MCF 10A (cell line): Measurements from ENCODE around the gene TPSD1. TPM values are rescaled to one million over a fixed set of nuclear protein-coding genes. Genes with fewer than 3 reads are reported as not detected.
"Not testable (repeated sequence)": the region's sequence is repeated elsewhere in the genome, so short reads cannot be mapped to it uniquely, and the experiment has no call there.

Source experiments
- BruUV-seq: library from RNA; stranded (reverse); fragments of 400-500 nt; replicated peaks from 2 replicates; lab custom pipeline; 2021; lab: Mats Ljungman, UMichigan
- CTCF ChIA-PET: fragments of 300-600 bp; sonication (Branson Sonifier 250); formaldehyde crosslinking; extraction: SDS; loops from one replicate; lab custom pipeline; 2021; ENCODE audit warnings: antibody characterized with exemption, inconsistent platforms; lab: Yijun Ruan, JAX
- POLR2A ChIA-PET: fragments of 300-600, 350-650 bp; sonication (Branson Sonifier 250); formaldehyde crosslinking; extraction: SDS; loops from one replicate; lab custom pipeline; 2020; ENCODE audit warnings: antibody characterized with exemption, inconsistent platforms; lab: Yijun Ruan, JAX
- DNase-seq: peaks from one replicate; pipeline ENCODE4 v3.0.0-alpha.2; 2018; ENCODE audit not compliant: unreplicated experiment
- H3K27ac Mint-ChIP-seq: one replicate; pipeline ENCODE4 v1.8.0; 2022; ENCODE audit warnings: mild to moderate bottlenecking, low read depth, mixed read lengths; ENCODE audit not compliant: unreplicated experiment
- H3K27me3 Mint-ChIP-seq: one replicate; pipeline ENCODE4 v1.8.0; 2022; ENCODE audit warnings: mixed read lengths; ENCODE audit not compliant: insufficient read depth, unreplicated experiment
- H3K36me3 Mint-ChIP-seq: one replicate; pipeline ENCODE4 v1.8.0; 2022; ENCODE audit warnings: mild to moderate bottlenecking, moderate library complexity, mixed read lengths; ENCODE audit not compliant: insufficient read depth, unreplicated experiment
- H3K4me1 Mint-ChIP-seq: one replicate; pipeline ENCODE4 v1.8.0; 2022; ENCODE audit warnings: mixed read lengths; ENCODE audit not compliant: insufficient read depth, unreplicated experiment
- H3K4me3 Mint-ChIP-seq: one replicate; pipeline ENCODE4 v1.8.0; 2022; ENCODE audit warnings: mild to moderate bottlenecking, moderate library complexity, mixed read lengths; ENCODE audit not compliant: unreplicated experiment
- H3K9me3 Mint-ChIP-seq: one replicate; pipeline ENCODE4 v1.8.0; 2022; ENCODE audit warnings: mixed read lengths; ENCODE audit not compliant: unreplicated experiment
- intact Hi-C: fragments of 100-400 bp; cut with micrococcal nuclease; formaldehyde crosslinking; loops from 2 replicates; pipeline ENCODE4 v1.14.1; 2022
- total RNA-seq: library from RNA; stranded (reverse); gene quantifications from 2 replicates; pipeline ENCODE4 v1.2.3, GENCODE V29; 2022
- TF ChIP-seq, protein P1 (sequence below): fragments of 200-600 bp; IDR thresholded peaks from one replicate; pipeline ENCODE4 v1.8.0; 2022; ENCODE audit warnings: antibody characterized with exemption, mild to moderate bottlenecking; ENCODE audit not compliant: unreplicated experiment

The TPSD1 gene
- total RNA-seq, 1 experiment from 2014 or later: not detected

DNA sequence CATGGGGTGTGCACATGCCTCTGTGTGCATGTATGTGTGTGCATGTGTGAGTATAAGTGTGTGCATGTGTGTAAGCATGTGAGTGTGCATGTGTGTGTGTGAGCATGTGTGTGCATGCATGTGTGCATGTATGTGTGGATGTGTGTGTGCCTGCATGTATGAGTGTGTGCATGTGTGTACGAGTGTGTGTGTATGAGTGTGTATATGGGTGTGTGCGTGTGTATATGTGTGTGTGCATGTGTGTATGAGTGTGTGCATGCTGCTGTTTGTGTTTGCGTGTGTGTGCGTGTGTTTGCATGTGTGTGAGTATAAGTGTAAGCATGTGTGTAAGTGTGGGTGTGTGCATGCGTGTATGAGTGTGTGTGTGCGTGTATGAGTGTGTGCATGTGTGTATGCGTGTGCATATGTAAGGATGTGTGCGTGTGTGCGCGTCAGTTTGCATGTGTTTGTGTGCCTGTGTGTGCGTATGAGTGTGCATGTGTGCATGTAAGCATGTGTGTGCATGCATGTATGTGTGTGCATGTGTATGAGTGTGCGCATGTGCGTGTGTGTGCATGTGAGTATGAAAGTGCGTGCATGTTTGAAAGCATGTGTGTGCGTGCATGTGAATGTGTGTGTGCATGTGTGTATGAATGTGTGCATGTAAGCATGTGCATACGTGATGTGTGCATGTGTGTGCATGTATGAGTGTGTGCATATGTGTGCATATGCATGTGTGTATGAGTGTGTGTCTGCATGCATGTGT is 8.6 kb downstream of the TPSD1 start:
- Mint-ChIP-seq H3K4me3 (no peak overlapping the region), H3K36me3 (no peaks in the 10 kb centered on the region), H3K4me1 (no peaks in the 10 kb centered on the region), H3K27ac (no peak overlapping the region), H3K27me3 (peaks cover 46% of the 10 kb centered on the region), H3K9me3 (peaks cover 8% of the 10 kb centered on the region)
- POLR2A ChIA-PET: no interaction called here
- CTCF ChIA-PET: interaction anchor here (0.6 kb wide), 1 partner anchor 213 kb away, joined by 6 read pairs; no protein-coding TSS in a partner anchor
- no peak for DNase-seq
- BruUV-seq: no TSS peak
- intact Hi-C loops: no loop called here
- TF ChIP-seq, protein P1, sequence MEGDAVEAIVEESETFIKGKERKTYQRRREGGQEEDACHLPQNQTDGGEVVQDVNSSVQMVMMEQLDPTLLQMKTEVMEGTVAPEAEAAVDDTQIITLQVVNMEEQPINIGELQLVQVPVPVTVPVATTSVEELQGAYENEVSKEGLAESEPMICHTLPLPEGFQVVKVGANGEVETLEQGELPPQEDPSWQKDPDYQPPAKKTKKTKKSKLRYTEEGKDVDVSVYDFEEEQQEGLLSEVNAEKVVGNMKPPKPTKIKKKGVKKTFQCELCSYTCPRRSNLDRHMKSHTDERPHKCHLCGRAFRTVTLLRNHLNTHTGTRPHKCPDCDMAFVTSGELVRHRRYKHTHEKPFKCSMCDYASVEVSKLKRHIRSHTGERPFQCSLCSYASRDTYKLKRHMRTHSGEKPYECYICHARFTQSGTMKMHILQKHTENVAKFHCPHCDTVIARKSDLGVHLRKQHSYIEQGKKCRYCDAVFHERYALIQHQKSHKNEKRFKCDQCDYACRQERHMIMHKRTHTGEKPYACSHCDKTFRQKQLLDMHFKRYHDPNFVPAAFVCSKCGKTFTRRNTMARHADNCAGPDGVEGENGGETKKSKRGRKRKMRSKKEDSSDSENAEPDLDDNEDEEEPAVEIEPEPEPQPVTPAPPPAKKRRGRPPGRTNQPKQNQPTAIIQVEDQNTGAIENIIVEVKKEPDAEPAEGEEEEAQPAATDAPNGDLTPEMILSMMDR: no peak

DNA sequence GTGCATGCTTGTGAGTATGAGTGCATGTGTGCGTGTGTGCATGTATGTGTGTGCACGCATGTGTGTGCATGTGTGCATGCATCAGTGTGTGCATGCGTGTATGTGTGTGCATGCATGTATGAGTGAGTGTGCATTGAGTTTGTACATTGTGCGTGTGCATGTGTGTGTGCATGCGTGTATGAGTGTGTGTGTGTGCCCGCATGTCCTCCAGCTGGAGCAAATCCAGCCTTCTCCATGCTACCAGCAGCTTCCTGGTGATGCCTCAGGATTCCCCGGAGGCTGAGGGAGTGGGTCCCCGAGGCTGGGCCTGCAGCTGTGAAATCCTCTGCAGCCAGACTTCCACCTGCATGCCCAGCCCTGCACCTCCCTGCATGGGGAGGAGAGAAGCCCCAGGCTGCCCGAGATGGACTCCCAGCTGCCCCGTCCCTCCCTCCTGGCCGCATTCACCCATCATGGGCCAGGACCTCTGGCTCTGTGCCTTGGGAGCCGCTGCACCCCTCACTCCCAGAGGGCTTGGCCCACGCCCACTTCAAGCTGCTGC is 9.3 kb downstream of the TPSD1 start:
- Mint-ChIP-seq H3K4me1 (no peaks in the 10 kb centered on the region), H3K36me3 (no peaks in the 10 kb centered on the region), H3K27me3 (peaks cover 40% of the 10 kb centered on the region), H3K4me3 (no peak overlapping the region), H3K9me3 (peaks cover 8% of the 10 kb centered on the region), H3K27ac (no peak overlapping the region)
- ChIA-PET POLR2A (no interaction called here), CTCF (no interaction called here)
- TF ChIP-seq, protein P1: no peak
- intact Hi-C loops: no loop called here
- BruUV-seq: no TSS peak
- no peak for DNase-seq

DNA sequence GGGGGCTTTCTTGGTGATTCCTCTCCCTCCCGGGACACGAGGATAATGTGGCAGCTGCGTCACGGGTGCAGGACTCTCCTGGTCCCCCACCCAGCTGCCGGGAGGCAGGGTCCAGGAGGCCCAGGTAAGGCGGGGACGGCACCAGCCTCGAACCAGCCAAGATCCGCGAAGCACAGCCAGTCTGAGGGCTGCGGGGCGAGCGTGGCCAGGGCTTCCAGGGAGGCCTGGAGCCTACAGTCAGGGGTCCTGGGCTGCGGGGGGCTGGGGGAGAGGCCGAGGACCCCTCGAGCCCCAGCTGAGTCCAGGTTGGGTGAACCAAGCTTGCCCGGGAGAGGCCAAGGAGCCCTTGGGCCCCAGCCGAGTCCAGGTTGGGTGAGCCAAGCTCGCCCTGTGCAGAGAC is 10.0 kb downstream of the TPSD1 start:
- Mint-ChIP-seq H3K27me3 (peaks cover 33% of the 10 kb centered on the region), H3K36me3 (no peaks in the 10 kb centered on the region), H3K4me3 (no peak overlapping the region), H3K27ac (no peak overlapping the region), H3K9me3 (peaks cover 8% of the 10 kb centered on the region), H3K4me1 (no peaks in the 10 kb centered on the region)
- TF ChIP-seq, protein P1: no peak
- ChIA-PET CTCF (no interaction called here), POLR2A (no interaction called here)
- intact Hi-C loops: no loop called here
- no peak for DNase-seq
- BruUV-seq: no TSS peak

DNA sequence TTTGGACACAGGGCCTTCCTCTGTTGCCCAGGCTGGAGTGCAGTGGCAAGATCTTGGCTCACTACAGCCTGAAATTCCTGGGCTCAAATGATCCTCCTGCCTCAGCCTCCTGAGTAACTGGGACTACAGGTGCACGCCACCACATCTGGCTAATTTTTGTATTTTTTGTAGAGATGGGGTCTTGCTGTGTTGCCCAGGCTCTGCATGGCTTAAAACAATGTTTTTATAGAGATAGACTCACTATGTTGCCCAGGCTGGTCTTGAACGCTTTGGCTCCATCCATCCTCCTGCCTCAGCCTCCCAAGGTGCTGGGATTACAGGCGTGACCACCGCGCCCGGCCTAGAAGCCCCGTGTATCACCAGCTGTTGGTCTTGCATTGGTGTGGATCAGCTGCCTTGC is 13.5 kb downstream of the TPSD1 start:
- H3K9me3 Mint-ChIP-seq, BruUV-seq, DNase-seq, CTCF ChIA-PET, H3K27ac Mint-ChIP-seq, H3K4me3 Mint-ChIP-seq, H3K36me3 Mint-ChIP-seq, POLR2A ChIA-PET, H3K4me1 Mint-ChIP-seq, intact Hi-C loops: not testable (repeated sequence)
- peaks cover 22% of the 10 kb centered on the region for H3K27me3 Mint-ChIP-seq
